C4-2B (cell line): Measurements from ENCODE around the gene AMMECR1.

Experiments
- H3K27ac ChIP-seq: fragments of 450-650 bp; 2 replicates; pipeline ENCODE4 v1.5.1; 2017
- CTCF ChIP-seq: fragments of 450-650 bp; conservative IDR thresholded peaks from 2 replicates; pipeline ENCODE4 v1.5.1; 2017; ENCODE audit warnings: mild to moderate bottlenecking
- ZFX ChIP-seq: fragments of 450-650 bp; IDR thresholded peaks from 2 replicates; pipeline ENCODE4 v1.6.1; 2017

AMMECR1 gene

GRCh38 chrX:110212299-110212698 is 105.6 kb downstream of the AMMECR1 start:
- TF ChIP-seq CTCF: peak; percentile 32
- no peak for TF ChIP-seq ZFX
- no peak overlapping the region for H3K27ac ChIP-seq

GRCh38 chrX:110211340-110211739 is 106.5 kb downstream of the AMMECR1 start:
- no peak overlapping the region for H3K27ac ChIP-seq
- TF ChIP-seq ZFX (no peak), CTCF (no peak)

GRCh38 chrX:110210417-110211139 is 107.3 kb downstream of the AMMECR1 start:
- TF ChIP-seq CTCF (no peak), ZFX (no peak)
- H3K27ac ChIP-seq: no peak overlapping the region

- TF ChIP-seq ZFX (no peak), CTCF (no peak)
- H3K27ac ChIP-seq: no peak overlapping the region
These were observed 109.8 kb downstream of the AMMECR1 start for GRCh38 chrX:110208092-110208491.

- no peak overlapping the region for H3K27ac ChIP-seq
- TF ChIP-seq CTCF (no peak), ZFX (no peak)
These were observed 112.9 kb downstream of the AMMECR1 start for GRCh38 chrX:110204986-110205385.

- no peak overlapping the region for H3K27ac ChIP-seq
- no peak for TF ChIP-seq ZFX
- no peak for TF ChIP-seq CTCF
These were observed 116.1 kb downstream of the AMMECR1 start for GRCh38 chrX:110201799-110202198.

- no peak for TF ChIP-seq ZFX
- TF ChIP-seq CTCF: no peak
- H3K27ac ChIP-seq: no peak overlapping the region
These were observed 122.9 kb downstream of the AMMECR1 start for GRCh38 chrX:110194977-110195376.
